K562 (cell line): ENCODE measurements around the gene DUS4L.

Experiments used
- CREB1 ChIP-seq, 2 experiments: sonication (generic) in 1 of 2; formaldehyde crosslinking in 1 of 2; IDR thresholded peaks; 2 replicates each; pipeline versions ENCODE4 v1.6.1 to v1.8.0; 2012 to 2022; ENCODE audit warnings: inconsistent platforms in 1 of 2, mild to moderate bottlenecking in 1 of 2, missing genetic modification reagents in 1 of 2, moderate library complexity in 1 of 2
- CREB5 ChIP-seq: fragments of 250-450 bp; sonication (Bioruptor Pico); IDR thresholded peaks from 2 replicates; pipeline ENCODE4 v1.5.0; 2020; ENCODE audit warnings: mild to moderate bottlenecking
- CTCF ChIP-seq, 3 experiments: IDR thresholded peaks in 2 of 3; conservative IDR thresholded peaks in 1 of 3; 2 replicates each; pipeline ENCODE4 v1.5.1; 2011 to 2012; ENCODE audit warnings: low read length in 3 of 3, mild to moderate bottlenecking in 3 of 3, control low read depth in 2 of 3, improper control_type of control experiment in 1 of 3, inconsistent platforms in 1 of 3, low read depth in 1 of 3, mixed read lengths in 1 of 3, moderate library complexity in 1 of 3; ENCODE audit not compliant: insufficient read depth in 2 of 3
- GTF2F1 ChIP-seq: IDR thresholded peaks from 2 replicates; pipeline ENCODE4 v1.6.1; 2011; ENCODE audit warnings: low read depth, low read length, improper control_type of control experiment
- NFE2 ChIP-seq: IDR thresholded peaks from 2 replicates; pipeline ENCODE4 v1.6.1; 2014; ENCODE audit warnings: antibody characterized with exemption, low read depth
- NFYB ChIP-seq: IDR thresholded peaks from 2 replicates; pipeline ENCODE4 v1.6.1; 2011; ENCODE audit warnings: mild to moderate bottlenecking, moderate library complexity; ENCODE audit not compliant: insufficient read length; ENCODE audit errors: extremely low read depth
- POLR2AphosphoS5 ChIP-seq: IDR thresholded peaks from 2 replicates; pipeline ENCODE4 v1.6.1; 2011; ENCODE audit warnings: mild to moderate bottlenecking, low read depth, low read length, moderate library complexity; ENCODE audit not compliant: control insufficient read depth, insufficient read depth
- PURB ChIP-seq: sonication (generic); formaldehyde crosslinking; IDR thresholded peaks from 2 replicates; pipeline ENCODE4 v1.9.0; 2021; ENCODE audit warnings: low read depth, mild to moderate bottlenecking, missing genetic modification reagents
- TEAD4 ChIP-seq, 2 experiments: sonication (generic) in 1 of 2; formaldehyde crosslinking in 1 of 2; IDR thresholded peaks; 2 replicates each; pipeline versions ENCODE4 v1.6.1 to v1.8.0; 2012 to 2022; ENCODE audit warnings: borderline replicate concordance in 1 of 2, inconsistent platforms in 1 of 2, low read length in 1 of 2, mild to moderate bottlenecking in 1 of 2, missing genetic modification reagents in 1 of 2
- ZNF780A ChIP-seq: fragments of 250-450 bp; sonication (Bioruptor Pico); IDR thresholded peaks from 2 replicates; pipeline ENCODE4 v1.5.0; 2021; ENCODE audit warnings: mild to moderate bottlenecking

GRCh38 chr7:107580716-107581383, 17.1 kb downstream of the DUS4L start:
- TF ChIP-seq TEAD4 (IDR thresholded peaks at IDR 0.05; ENCODE audit: low read length) = no peak
- no peak for TF ChIP-seq TEAD4 (CRISPR knock-in tag; IDR thresholded peaks at IDR 0.05; ENCODE audit: borderline replicate concordance)
- TF ChIP-seq CREB1 (IDR thresholded peaks at IDR 0.05) = no peak
- no peak for TF ChIP-seq CREB1 (CRISPR knock-in tag; IDR thresholded peaks at IDR 0.05)
- no peak for TF ChIP-seq CREB5 (CRISPR knock-in tag)
- no peak for TF ChIP-seq NFYB
- TF ChIP-seq NFE2 = no peak
- TF ChIP-seq ZNF780A (CRISPR knock-in tag) = no peak
- no peak for TF ChIP-seq GTF2F1
- TF ChIP-seq PURB (CRISPR knock-in tag) = no peak
- TF ChIP-seq POLR2AphosphoS5 = no peak
- no peak for TF ChIP-seq CTCF (IDR thresholded peaks at IDR 0.05 in 2 of 3, conservative IDR thresholded peaks at IDR 0.05 in 1 of 3; ENCODE audit: insufficient read depth in 2 of 3, low read depth in 1 of 3, low read length in 3 of 3)
